Endothelial cell of umbilical vein (primary cell): ENCODE measurements around the gene MYL3. TPM values are rescaled to one million over a fixed set of nuclear protein-coding genes. Genes with fewer than 3 reads are reported as not detected.

Experiments
- BruUV-seq: library from RNA; stranded (reverse); fragments of 400-500 nt; replicated peaks from 2 replicates; lab custom pipeline; 2021; lab: Mats Ljungman, UMichigan
- CTCF ChIA-PET: fragments of 300-600, 350-600 bp; sonication (Branson Sonifier 250); formaldehyde crosslinking; loops from one replicate; lab custom pipeline; 2021; ENCODE audit warnings: antibody characterized with exemption, inconsistent platforms; lab: Charles Lee
- POLR2A ChIA-PET: fragments of 300-600, 350-600 bp; sonication (Branson Sonifier 250); formaldehyde crosslinking; loops from one replicate; lab custom pipeline; 2021; ENCODE audit warnings: antibody characterized with exemption, inconsistent platforms; lab: Charles Lee
- DNase-seq: peaks from one replicate; pipeline ENCODE4 v3.0.0-alpha.2; 2011; ENCODE audit warnings: low read depth, low spot score
- FAIRE-seq: peaks from 2 replicates; lab custom pipeline; 2011; peaks lifted over from hg19 to GRCh38; lab: Jason Lieb, UNC
- H2AFZ ChIP-seq: 2 replicates; pipeline ENCODE4 v1.6.0; 2012; ENCODE audit warnings: low read depth, low read length, control low read depth, inconsistent platforms
- H3K27ac ChIP-seq: 2 replicates; pipeline ENCODE4 v1.5.1; 2011; ENCODE audit warnings: low read depth, mild to moderate bottlenecking, control low read depth, low read length, moderate library complexity; ENCODE audit not compliant: insufficient read depth
- H3K27me3 ChIP-seq, 2 experiments: 2 replicates each; pipeline versions ENCODE4 v1.6.0 to v1.6.1; 2011; ENCODE audit warnings: low read length in 2 of 2, mixed read lengths in 1 of 2; ENCODE audit not compliant: control insufficient read depth in 2 of 2, insufficient read depth in 2 of 2
- H3K36me3 ChIP-seq, 2 experiments: 2 replicates in 1 of 2; 3 replicates in 1 of 2; pipeline ENCODE4 v1.5.1; 2011; ENCODE audit warnings: low read length in 2 of 2, mild to moderate bottlenecking in 1 of 2, moderate library complexity in 1 of 2; ENCODE audit not compliant: control insufficient read depth in 2 of 2, insufficient read depth in 2 of 2; ENCODE audit errors: extremely low read depth in 1 of 2
- H3K4me1 ChIP-seq: 3 replicates; pipeline ENCODE4 v1.5.1; 2011; ENCODE audit warnings: mild to moderate bottlenecking, low read length; ENCODE audit not compliant: control insufficient read depth, insufficient read depth; ENCODE audit errors: extremely low read depth
- H3K4me2 ChIP-seq: 2 replicates; pipeline ENCODE4 v1.6.1; 2011; ENCODE audit warnings: low read length, control low read depth, mixed read lengths; ENCODE audit not compliant: insufficient read depth
- H3K4me3 ChIP-seq, 3 experiments: fragments of 200-600 bp in 1 of 3; sonication (generic), shearing (Covaris generic) in 1 of 3; replicated peaks in 1 of 3; 2 replicates each; pipeline ENCODE4 v1.5.1; 2011 to 2016; ENCODE audit warnings: control low read depth in 3 of 3, low read length in 3 of 3, mild to moderate bottlenecking in 2 of 3, inconsistent platforms in 1 of 3, low read depth in 1 of 3, moderate library complexity in 1 of 3; ENCODE audit not compliant: insufficient read depth in 1 of 3
- H3K79me2 ChIP-seq: 2 replicates; pipeline ENCODE4 v1.6.0; 2012; ENCODE audit warnings: low read length, inconsistent platforms; ENCODE audit not compliant: control insufficient read depth, insufficient read depth
- H3K9ac ChIP-seq: replicated peaks from 2 replicates; pipeline ENCODE3; 2011; ENCODE audit warnings: low read length, control low read depth; ENCODE audit not compliant: insufficient read depth; ENCODE audit errors: extremely low read depth
- H3K9me1 ChIP-seq: replicated peaks from 3 replicates; pipeline ENCODE4 v1.6.0; 2011; ENCODE audit warnings: mild to moderate bottlenecking, low read length; ENCODE audit not compliant: control insufficient read depth, insufficient read depth; ENCODE audit errors: extremely low read depth
- H3K9me3 ChIP-seq: replicated peaks from 2 replicates; pipeline ENCODE4 v1.5.1; 2012; ENCODE audit warnings: low read length, inconsistent platforms; ENCODE audit not compliant: control insufficient read depth, insufficient read depth
- H4K20me1 ChIP-seq: replicated peaks from 2 replicates; pipeline ENCODE3; 2011; ENCODE audit warnings: mild to moderate bottlenecking, low read length; ENCODE audit not compliant: control insufficient read depth, insufficient read depth; ENCODE audit errors: extremely low read depth
- EZH2 ChIP-seq: IDR thresholded peaks from 2 replicates; pipeline ENCODE4 v1.6.1; 2012; ENCODE audit warnings: borderline replicate concordance, low read depth, mild to moderate bottlenecking, moderate library complexity, low read length, inconsistent platforms; ENCODE audit not compliant: severe bottlenecking
- FOS ChIP-seq: IDR thresholded peaks from 2 replicates; pipeline ENCODE4 v1.6.1; 2011; ENCODE audit warnings: mild to moderate bottlenecking, low read length, moderate library complexity, borderline replicate concordance; ENCODE audit not compliant: insufficient read depth
- GATA2 ChIP-seq: IDR thresholded peaks from 2 replicates; pipeline ENCODE4 v1.7.0; 2011; ENCODE audit warnings: low read depth, mild to moderate bottlenecking, moderate library complexity, mixed read lengths, low read length; ENCODE audit not compliant: insufficient read length, insufficient read depth
- JUN ChIP-seq: IDR thresholded peaks from 2 replicates; pipeline ENCODE4 v1.6.1; 2011; ENCODE audit warnings: borderline replicate concordance, low read depth; ENCODE audit not compliant: insufficient read length, insufficient read depth
- MAX ChIP-seq: IDR thresholded peaks from 2 replicates; pipeline ENCODE4 v1.6.1; 2011; ENCODE audit not compliant: insufficient read depth, insufficient read length
- MYC ChIP-seq: IDR thresholded peaks from one replicate; pipeline ENCODE4 v1.6.1; 2011; ENCODE audit warnings: mild to moderate bottlenecking, low read depth, low read length
- POLR2A ChIP-seq: IDR thresholded peaks from 2 replicates; pipeline ENCODE4 v1.6.1; 2012; ENCODE audit warnings: low read depth, mild to moderate bottlenecking, control low read depth, low read length
- POLR2AphosphoS5 ChIP-seq: IDR thresholded peaks from 2 replicates; pipeline ENCODE4 v1.6.1; 2012; ENCODE audit warnings: low read depth, mild to moderate bottlenecking, control low read depth, low read length, moderate library complexity; ENCODE audit not compliant: insufficient read depth
- dilution Hi-C: fragments of 300-500 bp; cut with MboI; formaldehyde crosslinking; loops from one replicate; pipeline ENCODE4 v1.15.0; 2019; ENCODE audit warnings: low sequenced_read_pairs; ENCODE audit not compliant: extremely low pct_ligation_motif_present
- intact Hi-C: fragments of 100-400 bp; cut with micrococcal nuclease; formaldehyde crosslinking; loops from one replicate; pipeline ENCODE4 v1.10.0; 2022
- polyA plus RNA-seq, 4 experiments: library from polyadenylated mRNA; depleted of rRNA in 3 of 4; stranded (reverse) in 3 of 4; unstranded in 1 of 4; fragments of >200 nt; gene quantifications; 2 replicates each; pipeline versions ENCODE4 v1.2.1 to v1.2.3, GENCODE V29; 2011 to 2012; ENCODE audit warnings: missing spikeins in 1 of 4
- total RNA-seq: library from RNA; stranded (reverse); gene quantifications from 2 replicates; pipeline ENCODE4 v1.2.3, GENCODE V29; 2021
- TF ChIP-seq, protein P1 (sequence below), 2 donors: IDR thresholded peaks; 1 replicate in 1 of 2; 2 replicates in 1 of 2; pipeline ENCODE4 v1.5.1; 2011; ENCODE audit warnings: low read length in 2 of 2, mild to moderate bottlenecking in 2 of 2, moderate library complexity in 2 of 2, control low read depth in 1 of 2, inconsistent platforms in 1 of 2, low read depth in 1 of 2; ENCODE audit not compliant: insufficient read depth in 1 of 2; ENCODE audit errors: extremely low read depth in 1 of 2

Gene MYL3
- total and polyA plus RNA-seq, 2 donors (not counting 3 experiments of a cell fraction or from before 2014, with no cell fraction given), result not detected

DNA sequence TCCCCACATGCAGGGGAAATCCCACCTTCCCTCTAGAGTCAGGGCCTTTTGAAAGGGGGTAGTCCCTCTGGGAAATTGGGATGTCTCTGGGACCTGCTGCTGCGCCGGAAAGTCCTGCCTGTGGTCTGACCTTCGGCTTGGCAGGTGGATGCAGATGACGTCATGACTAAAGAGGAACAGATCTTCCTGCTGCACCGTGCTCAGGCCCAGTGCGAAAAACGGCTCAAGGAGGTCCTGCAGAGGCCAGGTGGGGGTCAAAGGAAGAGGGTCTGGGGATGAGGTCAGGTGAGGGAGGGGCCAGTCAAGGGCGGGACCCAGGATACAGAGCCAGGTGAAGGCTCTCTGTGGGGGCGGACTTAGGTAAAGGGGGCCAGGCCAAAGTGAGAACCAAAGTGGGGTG, 30.5 kb upstream of the MYL3 start:
- ChIA-PET POLR2A (no interaction called here), CTCF (interaction anchor here (1.0 to 4.4 kb wide), 7 partner anchors 8 to 230 kb away, joined by 3 to 31 read pairs (median 4); partner anchors contain the start of gene PTH1R)
- no peak for DNase-seq
- intact Hi-C loops (loop anchor here (10.0 kb wide), 1 partner anchor 409 kb away; no protein-coding TSS in a partner anchor), dilution Hi-C loops (no loop called here)
- Histone ChIP-seq H3K27me3 (no peaks in the 10 kb centered on the region), H2AFZ (no peak overlapping the region), H3K4me2 (no peak overlapping the region), H3K9ac (no peak overlapping the region), H3K9me1 (no peaks in the 10 kb centered on the region), H3K27ac (no peak overlapping the region), H3K36me3 (no peaks in the 10 kb centered on the region), H3K9me3 (no peaks in the 10 kb centered on the region), H3K4me1 (peaks cover 6% of the 10 kb centered on the region), H3K79me2 (no peaks in the 10 kb centered on the region), H3K4me3 (no peak overlapping the region), H4K20me1 (no peaks in the 10 kb centered on the region)
- no TSS peak for BruUV-seq
- TF ChIP-seq GATA2, result no peak
- no peak for TF ChIP-seq POLR2A
- no peak for TF ChIP-seq MYC
- TF ChIP-seq POLR2AphosphoS5, result no peak
- TF ChIP-seq, protein P1, sequence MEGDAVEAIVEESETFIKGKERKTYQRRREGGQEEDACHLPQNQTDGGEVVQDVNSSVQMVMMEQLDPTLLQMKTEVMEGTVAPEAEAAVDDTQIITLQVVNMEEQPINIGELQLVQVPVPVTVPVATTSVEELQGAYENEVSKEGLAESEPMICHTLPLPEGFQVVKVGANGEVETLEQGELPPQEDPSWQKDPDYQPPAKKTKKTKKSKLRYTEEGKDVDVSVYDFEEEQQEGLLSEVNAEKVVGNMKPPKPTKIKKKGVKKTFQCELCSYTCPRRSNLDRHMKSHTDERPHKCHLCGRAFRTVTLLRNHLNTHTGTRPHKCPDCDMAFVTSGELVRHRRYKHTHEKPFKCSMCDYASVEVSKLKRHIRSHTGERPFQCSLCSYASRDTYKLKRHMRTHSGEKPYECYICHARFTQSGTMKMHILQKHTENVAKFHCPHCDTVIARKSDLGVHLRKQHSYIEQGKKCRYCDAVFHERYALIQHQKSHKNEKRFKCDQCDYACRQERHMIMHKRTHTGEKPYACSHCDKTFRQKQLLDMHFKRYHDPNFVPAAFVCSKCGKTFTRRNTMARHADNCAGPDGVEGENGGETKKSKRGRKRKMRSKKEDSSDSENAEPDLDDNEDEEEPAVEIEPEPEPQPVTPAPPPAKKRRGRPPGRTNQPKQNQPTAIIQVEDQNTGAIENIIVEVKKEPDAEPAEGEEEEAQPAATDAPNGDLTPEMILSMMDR (IDR thresholded peaks at IDR 0.05; ENCODE audit: extremely low read depth in 1 of 2, insufficient read depth in 1 of 2, low read depth in 1 of 2, low read length in 2 of 2), result no peak
- TF ChIP-seq JUN, result no peak
- TF ChIP-seq FOS, result no peak
- no peak for TF ChIP-seq EZH2
- no peak for TF ChIP-seq MAX
- FAIRE-seq, result no peak
